ENCODE data around the gene AGAP1.

DNA sequence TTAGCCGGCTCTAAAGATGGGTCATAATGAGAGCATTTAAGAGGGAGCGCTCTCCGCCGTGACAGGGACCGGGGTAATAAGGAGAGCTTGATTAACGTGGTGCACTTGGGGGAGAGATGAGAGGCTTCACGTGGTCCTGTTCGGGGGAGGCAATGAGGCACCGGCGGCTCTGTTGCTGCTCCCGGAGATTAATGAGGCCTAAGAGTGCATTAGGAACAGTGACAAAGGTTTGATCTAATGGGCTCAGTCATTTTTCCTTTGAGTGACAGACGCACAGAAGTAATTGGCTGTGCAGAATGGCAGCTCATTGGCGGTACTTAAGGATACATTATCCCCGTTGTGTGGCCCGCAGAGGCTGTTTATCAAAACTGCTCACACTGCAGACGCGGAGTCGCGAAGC lies 423.7 kb downstream of the AGAP1 start:
- TF ChIP-seq, protein P1, sequence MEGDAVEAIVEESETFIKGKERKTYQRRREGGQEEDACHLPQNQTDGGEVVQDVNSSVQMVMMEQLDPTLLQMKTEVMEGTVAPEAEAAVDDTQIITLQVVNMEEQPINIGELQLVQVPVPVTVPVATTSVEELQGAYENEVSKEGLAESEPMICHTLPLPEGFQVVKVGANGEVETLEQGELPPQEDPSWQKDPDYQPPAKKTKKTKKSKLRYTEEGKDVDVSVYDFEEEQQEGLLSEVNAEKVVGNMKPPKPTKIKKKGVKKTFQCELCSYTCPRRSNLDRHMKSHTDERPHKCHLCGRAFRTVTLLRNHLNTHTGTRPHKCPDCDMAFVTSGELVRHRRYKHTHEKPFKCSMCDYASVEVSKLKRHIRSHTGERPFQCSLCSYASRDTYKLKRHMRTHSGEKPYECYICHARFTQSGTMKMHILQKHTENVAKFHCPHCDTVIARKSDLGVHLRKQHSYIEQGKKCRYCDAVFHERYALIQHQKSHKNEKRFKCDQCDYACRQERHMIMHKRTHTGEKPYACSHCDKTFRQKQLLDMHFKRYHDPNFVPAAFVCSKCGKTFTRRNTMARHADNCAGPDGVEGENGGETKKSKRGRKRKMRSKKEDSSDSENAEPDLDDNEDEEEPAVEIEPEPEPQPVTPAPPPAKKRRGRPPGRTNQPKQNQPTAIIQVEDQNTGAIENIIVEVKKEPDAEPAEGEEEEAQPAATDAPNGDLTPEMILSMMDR (IDR thresholded peaks at IDR 0.05) = no peak
- no peak for TF ChIP-seq POLR2A (IDR thresholded peaks at IDR 0.05)

Data from thyroid gland (tissue), 4 donors.